GM19240 (cell line): ENCODE results near the gene ATP5ME.
"Not testable (repeated sequence)": the region's sequence is repeated elsewhere in the genome, so short reads cannot be mapped to it uniquely, and the experiment has no call there.

Experiments used
- DNase-seq: peaks from one replicate; pipeline ENCODE4 v3.0.0; 2011; ENCODE audit warnings: low spot score; ENCODE audit not compliant: insufficient read length

The ATP5ME gene

DNA sequence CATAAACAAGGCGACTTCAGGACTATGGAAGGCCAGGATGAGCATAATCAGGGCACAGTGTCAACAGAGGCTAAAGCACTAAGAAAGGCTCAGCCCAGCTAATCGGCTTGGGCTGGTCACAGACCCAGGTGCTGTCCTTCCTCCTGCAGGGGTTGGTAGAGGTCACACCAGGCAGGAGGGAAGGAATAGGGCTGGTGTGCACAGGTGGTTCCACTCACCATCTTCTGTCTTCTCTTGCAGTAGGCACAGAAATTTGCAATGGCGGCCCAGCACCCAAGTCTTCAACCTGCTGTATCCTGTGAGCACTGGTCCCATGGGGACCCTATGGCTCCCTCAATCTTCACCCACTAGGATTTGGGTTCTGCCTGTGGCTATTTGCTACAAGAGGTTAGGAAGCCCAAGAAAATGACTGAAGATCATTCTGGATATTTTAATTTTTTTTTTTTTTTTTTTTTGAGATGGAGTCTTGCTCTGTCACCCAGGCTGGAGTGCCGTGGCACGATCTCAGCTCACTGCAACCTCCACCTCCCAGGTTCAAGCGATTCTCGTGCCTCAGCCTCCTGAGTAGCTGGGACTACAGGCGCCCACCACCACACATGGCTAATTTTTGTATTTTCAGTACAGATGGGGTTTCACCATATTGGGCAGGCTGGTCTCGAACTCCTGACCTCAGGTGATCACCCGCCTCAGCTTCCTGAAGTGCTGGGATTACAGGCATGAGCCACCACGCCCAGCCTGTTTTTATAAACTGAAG is 4.1 kb downstream of the ATP5ME start:
- not testable (repeated sequence) for DNase-seq

DNA sequence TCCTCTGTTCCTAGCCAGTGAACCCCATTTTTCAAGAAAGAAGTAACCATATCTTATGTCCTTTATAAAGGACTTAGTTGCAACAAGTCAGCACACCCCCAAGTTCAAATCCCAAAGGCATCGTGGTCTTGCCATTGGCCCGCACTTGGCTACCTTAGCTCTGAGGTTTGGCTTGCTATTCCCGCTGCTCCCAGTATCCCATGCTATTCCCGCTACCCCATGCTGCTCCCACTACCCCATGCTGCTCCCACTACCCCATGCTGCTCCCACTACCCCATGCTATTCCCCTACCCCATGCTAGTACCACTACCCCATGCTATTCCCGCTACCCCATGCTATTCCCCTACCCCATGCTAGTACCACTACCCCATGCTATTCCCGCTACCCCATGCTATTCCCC is 5.9 kb downstream of the ATP5ME start:
- DNase-seq: not testable (repeated sequence)

DNA sequence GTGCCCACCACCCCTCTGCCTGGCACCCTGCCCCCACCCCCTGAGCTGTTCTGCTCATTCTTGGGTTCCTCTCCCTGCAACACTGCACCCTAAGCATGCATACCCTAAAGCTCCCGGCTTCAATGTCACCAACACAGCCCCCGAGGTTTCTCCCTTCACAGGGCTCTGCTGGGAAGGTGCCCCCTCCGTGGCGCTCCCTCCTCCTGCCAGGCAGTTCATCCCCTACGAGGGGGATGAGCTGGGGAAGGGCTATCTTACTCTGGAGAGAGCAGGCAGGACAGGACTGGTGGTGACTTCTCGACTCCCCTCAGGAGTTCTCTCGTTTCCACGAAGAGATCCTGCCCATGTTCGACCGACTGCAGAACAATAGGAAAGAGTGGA is 6.5 kb downstream of the ATP5ME start:
- no peak for DNase-seq

DNA sequence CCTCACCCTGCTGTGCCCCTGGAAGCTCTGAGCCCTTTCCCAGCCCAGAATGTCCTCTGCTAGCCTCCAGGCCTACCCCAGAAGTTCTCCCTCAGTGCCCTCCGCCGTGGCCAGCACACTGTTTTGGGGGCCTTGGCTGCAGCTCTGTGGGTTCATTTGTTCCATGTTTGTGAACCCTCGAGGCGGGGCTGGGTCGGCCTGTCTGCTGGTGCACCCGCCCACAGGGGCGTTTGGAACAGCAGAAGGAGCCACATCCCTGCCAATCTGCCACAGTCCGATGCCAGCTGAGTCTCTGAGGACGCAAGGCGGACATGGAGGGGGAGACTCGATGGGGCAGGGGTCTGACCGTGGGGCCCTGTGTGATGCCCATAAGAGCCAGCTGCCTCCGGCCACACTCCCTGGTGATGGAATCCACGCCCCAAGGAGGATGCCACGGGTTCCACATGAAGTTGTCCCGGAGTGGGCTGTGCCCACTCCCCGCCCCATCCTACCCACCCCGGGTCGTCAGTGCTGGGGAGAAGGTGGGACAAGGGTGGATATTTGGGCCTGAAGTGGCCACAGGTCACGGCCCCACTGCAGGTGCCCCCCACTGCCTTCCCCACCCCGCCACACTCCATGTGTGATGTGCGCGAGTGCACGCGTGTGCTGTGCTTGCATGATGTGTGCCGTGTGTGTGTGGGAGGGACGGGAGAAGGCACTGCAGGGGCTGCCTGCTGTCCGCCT is 7.1 kb downstream of the ATP5ME start:
- DNase-seq: no peak

DNA sequence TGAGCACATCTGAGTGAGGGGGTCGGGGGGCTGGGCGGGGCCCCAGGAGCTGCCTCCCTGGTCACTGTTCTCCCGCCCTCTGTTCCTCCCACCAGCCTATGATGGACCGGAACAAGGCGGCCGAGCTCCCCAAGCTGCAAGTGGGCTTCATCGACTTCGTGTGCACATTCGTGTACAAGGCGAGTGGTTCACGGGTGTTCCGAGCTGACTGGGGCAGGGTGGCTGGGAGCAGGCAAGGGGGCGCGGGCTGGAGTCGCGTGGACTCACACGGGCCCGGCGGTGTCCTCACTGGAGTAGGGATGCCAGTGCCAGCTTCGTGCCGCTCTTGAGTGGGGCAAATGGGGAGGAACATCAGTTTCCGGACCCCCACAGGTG is 7.7 kb downstream of the ATP5ME start:
- no peak for DNase-seq

- no peak for DNase-seq
Observed at GRCh38 chr4:665751-666435, 8.2 kb downstream of the ATP5ME start.

GRCh38 chr4:665381-665750 is 8.7 kb downstream of the ATP5ME start:
- DNase-seq: no peak

GRCh38 chr4:664713-665231 is 9.3 kb downstream of the ATP5ME start:
- DNase-seq: no peak

GRCh38 chr4:663438-664428 is 10.3 kb downstream of the ATP5ME start:
- no peak for DNase-seq

DNA sequence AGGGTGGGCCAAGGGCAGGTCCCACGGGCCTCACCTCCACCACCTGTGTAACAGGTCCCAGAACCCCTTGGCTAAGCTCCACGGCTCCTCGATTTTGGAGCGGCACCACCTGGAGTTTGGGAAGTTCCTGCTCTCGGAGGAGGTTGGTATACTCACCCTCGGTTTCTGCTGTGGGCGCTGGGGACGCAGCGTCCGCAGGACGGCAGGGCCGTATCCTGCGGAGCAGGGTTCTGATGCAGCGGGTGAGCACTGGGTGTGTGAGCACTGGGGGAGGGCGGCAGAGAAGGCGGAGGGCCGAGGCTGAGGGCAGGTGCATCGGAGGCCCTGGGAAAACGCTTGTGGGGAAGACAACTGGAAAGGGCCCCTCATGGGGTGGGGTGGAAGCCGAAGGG is 11.0 kb downstream of the ATP5ME start:
- DNase-seq: no peak

- DNase-seq: no peak
Observed at GRCh38 chr4:661881-662761, 12.0 kb downstream of the ATP5ME start.

- DNase-seq: no peak
Observed at GRCh38 chr4:661231-661630, 12.8 kb downstream of the ATP5ME start.

DNA sequence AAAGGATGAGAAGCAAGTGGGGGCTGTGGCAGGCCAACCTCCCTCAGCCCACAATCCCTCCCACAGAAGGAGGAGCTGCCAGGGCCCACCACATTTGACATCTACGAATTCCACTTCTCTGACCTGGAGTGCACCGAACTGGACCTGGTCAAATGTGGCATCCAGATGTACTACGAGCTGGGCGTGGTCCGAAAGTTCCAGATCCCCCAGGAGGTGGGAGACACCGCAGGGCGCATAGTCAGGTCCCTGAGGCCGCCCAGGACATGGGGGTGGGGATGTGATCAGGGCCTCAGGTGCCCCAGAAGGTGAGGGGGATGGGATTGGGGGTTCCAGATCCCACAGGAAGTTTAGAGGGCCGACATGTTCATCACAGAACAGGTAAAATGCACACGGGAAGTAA is 13.7 kb downstream of the ATP5ME start:
- no peak for DNase-seq

GRCh38 chr4:659851-660250 is 14.2 kb downstream of the ATP5ME start:
- no peak for DNase-seq

- no peak for DNase-seq
Observed at GRCh38 chr4:658681-659667, 15.1 kb downstream of the ATP5ME start.

DNA sequence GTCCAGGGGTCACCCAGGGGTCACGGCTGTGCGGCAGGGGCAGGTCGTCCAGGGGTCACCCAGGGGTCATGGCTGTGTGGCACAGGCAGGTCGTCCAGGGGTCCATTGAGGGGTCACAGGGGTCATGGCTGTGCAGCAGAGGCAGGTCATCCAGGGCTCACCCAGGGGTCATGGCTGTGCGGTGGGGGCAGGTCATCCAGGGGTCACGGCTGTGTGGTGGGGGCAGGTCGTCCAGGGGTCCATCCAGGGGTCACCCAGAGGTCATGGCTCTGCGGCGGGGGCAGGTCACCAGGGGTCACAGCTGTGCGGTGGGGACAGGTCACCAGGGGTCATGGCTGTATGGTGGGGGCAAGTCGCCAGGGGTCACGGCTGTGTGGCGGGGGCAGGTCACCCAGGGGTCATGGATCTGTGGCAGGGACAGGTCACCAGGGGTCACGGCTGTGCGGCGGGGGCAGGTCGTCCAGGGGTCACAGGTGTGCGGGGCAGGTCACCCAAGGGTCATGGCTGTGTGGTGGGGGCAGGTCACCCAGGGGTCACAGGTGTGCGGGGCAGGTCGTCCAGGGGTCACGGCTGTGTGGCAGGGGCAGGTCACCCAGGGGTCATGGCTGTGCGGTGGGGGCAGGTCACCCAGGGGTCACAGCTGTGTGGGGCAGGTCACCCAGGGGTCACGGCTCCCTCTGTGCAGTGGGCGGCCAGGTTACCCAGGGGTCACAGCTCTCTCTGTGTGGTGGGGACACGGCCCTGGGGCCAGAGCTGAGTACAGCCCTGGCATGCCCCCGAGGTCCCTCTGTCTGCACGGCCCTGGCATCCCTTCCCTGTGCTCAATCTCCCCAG is 16.0 kb downstream of the ATP5ME start:
- no peak for DNase-seq

GRCh38 chr4:657338-657833 is 16.7 kb downstream of the ATP5ME start:
- no peak for DNase-seq
